Measurements from ENCODE around the gene SHLD2.

DNA sequence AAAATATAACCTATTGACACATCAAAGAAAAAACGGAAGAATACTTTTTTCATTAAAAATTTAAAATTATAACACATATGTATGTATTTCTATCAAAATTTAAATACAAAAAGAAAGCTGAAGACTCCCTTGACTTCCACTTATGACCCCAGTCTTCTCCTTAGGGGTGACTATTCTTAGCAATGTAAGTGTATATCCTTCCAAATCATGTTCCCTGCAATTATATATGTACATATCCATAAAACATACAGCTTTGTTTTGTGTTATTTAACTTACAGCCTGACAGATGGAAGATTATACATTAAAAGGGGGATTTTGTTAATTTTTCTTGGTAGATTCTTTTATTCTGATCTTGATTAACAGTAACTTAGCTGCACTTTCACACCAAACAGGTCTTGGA is 9.5 kb upstream of the SHLD2 start:
- no peak for TF ChIP-seq EZH2 (conservative IDR thresholded peaks at IDR 0.05; ENCODE audit: low read depth, low read length)
- TF ChIP-seq ZNF333 (CRISPR knock-in tag; IDR thresholded peaks at IDR 0.05; ENCODE audit: borderline replicate concordance): no peak
- TF ChIP-seq CHD4 (IDR thresholded peaks at IDR 0.05; ENCODE audit: borderline replicate concordance, low read length): no peak
- no peak for TF ChIP-seq TCF7L2 (IDR thresholded peaks at IDR 0.05; ENCODE audit: low read depth, low read length)
- TF ChIP-seq, protein P1, sequence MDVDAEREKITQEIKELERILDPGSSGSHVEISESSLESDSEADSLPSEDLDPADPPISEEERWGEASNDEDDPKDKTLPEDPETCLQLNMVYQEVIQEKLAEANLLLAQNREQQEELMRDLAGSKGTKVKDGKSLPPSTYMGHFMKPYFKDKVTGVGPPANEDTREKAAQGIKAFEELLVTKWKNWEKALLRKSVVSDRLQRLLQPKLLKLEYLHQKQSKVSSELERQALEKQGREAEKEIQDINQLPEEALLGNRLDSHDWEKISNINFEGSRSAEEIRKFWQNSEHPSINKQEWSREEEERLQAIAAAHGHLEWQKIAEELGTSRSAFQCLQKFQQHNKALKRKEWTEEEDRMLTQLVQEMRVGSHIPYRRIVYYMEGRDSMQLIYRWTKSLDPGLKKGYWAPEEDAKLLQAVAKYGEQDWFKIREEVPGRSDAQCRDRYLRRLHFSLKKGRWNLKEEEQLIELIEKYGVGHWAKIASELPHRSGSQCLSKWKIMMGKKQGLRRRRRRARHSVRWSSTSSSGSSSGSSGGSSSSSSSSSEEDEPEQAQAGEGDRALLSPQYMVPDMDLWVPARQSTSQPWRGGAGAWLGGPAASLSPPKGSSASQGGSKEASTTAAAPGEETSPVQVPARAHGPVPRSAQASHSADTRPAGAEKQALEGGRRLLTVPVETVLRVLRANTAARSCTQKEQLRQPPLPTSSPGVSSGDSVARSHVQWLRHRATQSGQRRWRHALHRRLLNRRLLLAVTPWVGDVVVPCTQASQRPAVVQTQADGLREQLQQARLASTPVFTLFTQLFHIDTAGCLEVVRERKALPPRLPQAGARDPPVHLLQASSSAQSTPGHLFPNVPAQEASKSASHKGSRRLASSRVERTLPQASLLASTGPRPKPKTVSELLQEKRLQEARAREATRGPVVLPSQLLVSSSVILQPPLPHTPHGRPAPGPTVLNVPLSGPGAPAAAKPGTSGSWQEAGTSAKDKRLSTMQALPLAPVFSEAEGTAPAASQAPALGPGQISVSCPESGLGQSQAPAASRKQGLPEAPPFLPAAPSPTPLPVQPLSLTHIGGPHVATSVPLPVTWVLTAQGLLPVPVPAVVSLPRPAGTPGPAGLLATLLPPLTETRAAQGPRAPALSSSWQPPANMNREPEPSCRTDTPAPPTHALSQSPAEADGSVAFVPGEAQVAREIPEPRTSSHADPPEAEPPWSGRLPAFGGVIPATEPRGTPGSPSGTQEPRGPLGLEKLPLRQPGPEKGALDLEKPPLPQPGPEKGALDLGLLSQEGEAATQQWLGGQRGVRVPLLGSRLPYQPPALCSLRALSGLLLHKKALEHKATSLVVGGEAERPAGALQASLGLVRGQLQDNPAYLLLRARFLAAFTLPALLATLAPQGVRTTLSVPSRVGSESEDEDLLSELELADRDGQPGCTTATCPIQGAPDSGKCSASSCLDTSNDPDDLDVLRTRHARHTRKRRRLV (CRISPR knock-in tag; IDR thresholded peaks at IDR 0.05): no peak
- no peak for TF ChIP-seq LCORL (IDR thresholded peaks at IDR 0.05)
- no peak for TF ChIP-seq LCORL (CRISPR knock-in tag; IDR thresholded peaks at IDR 0.05)
- TF ChIP-seq ZNF329 (CRISPR knock-in tag; IDR thresholded peaks at IDR 0.05; ENCODE audit: low read depth): no peak
- no peak for TF ChIP-seq POLR2A (IDR thresholded peaks at IDR 0.05; ENCODE audit: insufficient read depth in 1 of 2, low read depth in 2 of 2, low read length in 2 of 2)
- TF ChIP-seq ATF1 (CRISPR knock-in tag; IDR thresholded peaks at IDR 0.05): no peak
- no peak for TF ChIP-seq ZNF530 (CRISPR knock-in tag; IDR thresholded peaks at IDR 0.05; ENCODE audit: low read depth)
- TF ChIP-seq, protein P2, sequence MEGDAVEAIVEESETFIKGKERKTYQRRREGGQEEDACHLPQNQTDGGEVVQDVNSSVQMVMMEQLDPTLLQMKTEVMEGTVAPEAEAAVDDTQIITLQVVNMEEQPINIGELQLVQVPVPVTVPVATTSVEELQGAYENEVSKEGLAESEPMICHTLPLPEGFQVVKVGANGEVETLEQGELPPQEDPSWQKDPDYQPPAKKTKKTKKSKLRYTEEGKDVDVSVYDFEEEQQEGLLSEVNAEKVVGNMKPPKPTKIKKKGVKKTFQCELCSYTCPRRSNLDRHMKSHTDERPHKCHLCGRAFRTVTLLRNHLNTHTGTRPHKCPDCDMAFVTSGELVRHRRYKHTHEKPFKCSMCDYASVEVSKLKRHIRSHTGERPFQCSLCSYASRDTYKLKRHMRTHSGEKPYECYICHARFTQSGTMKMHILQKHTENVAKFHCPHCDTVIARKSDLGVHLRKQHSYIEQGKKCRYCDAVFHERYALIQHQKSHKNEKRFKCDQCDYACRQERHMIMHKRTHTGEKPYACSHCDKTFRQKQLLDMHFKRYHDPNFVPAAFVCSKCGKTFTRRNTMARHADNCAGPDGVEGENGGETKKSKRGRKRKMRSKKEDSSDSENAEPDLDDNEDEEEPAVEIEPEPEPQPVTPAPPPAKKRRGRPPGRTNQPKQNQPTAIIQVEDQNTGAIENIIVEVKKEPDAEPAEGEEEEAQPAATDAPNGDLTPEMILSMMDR (CRISPR knock-in tag; IDR thresholded peaks at IDR 0.05): no peak
- TF ChIP-seq HCFC1 (IDR thresholded peaks at IDR 0.05; ENCODE audit: low read depth, low read length): no peak
- TF ChIP-seq RFX5 (IDR thresholded peaks at IDR 0.05; ENCODE audit: low read depth, low read length): no peak
